ENCODE results near the gene SLC25A29.

The SLC25A29 gene

GRCh38 chr14:100281286-100282082, 24.8 kb downstream of the SLC25A29 start:
- no peak for DNase-seq (ENCODE audit: low read depth, low spot score)

DNA sequence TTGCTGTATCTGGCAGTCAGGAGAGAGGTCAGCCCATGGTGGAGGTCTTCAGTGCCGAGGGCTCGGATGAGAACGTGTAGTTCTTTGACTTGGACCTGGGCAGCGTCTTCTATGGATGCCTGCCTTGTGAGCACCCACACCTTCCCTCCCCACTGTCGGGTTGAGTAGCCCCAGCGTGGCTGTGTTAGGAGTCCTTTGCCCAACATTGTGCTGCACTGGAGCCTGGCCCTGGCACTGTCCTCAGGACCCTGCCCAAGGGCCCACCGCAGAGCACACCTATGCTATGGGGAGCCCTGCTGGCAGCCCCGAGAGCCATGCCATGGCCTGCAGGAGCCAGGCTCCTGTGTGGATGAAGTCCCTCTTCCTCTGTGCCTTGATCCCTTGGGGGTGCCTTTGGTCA, 26.7 kb downstream of the SLC25A29 start:
- DNase-seq (ENCODE audit: low read depth, low spot score) = no peak

DNA sequence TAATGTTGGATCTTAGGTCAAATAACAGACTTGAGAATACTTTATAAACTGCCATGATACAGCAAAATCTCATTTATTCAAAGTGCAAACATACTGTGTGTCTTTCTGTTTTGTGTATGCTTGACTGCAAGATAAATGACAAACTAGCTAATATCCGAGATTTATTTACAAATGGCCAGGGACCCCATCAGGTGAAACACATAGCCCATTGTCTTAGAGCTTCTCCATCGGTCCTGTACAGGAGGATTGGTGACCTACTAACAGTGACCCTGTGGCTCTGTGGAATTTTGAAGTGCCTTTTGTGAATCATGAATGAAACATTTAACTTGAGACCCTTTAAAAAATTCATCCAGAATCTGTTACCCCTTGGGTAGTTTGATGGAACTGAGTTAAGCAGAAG, 27.1 kb downstream of the SLC25A29 start:
- DNase-seq (ENCODE audit: low read depth, low spot score) = no peak

GRCh38 chr14:100278702-100279101, 27.5 kb downstream of the SLC25A29 start:
- no peak for DNase-seq (ENCODE audit: low read depth, low spot score)

- no peak for DNase-seq (ENCODE audit: low read depth, low spot score)
Measured at GRCh38 chr14:100275214-100275613, 31.0 kb downstream of the SLC25A29 start.

DNA sequence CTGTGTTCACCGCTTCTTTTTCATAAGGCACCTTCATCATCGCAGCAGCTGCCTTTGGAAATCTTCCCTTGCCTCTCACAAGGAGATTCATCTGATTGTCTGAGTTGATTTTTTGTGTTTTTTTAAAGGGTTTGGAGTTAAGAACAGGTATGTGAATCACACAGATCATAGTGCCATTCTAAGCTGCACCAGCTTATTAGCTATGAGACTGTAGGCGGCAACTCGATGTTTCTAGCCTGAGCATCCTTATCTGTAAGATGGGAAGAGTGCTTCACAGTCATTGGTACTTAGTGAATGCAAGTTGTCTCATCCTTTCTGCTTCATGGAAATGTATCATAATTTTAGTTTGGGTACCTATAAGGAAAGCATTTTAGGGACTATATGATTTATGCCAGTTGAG, 32.0 kb downstream of the SLC25A29 start:
- no peak for DNase-seq (ENCODE audit: low read depth, low spot score)

DNA sequence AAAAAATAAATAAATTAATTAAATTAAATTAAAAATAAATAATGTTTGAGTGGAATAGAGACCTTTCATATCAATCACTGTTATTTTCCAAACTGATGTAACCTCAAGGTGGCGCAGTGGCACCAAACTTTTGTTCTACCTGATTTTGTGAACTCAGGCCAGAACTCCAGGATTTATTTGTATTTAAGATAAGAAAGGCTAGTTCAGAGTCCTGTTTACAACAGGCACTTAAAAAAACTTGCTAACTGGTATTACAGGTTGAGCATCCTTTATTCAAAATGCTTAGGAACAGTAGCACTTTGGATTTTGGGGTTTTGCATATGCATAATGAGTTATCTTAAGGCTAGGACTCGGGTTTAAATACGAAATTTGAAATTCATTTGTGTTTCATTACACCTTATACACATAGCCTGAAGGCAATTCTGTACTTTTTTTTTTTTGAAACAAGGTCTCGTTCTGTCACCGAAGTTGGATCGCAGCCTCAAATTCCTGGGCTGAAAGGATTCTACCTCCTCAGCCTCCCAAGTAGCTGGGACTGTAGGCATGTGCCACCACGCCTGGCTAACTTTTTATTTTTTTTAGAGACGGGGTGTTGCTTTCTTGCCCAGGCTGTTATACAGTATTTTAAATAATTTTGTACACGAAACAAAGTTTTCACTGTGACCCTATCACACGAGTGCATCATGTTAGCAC, 34.9 kb downstream of the SLC25A29 start:
- DNase-seq (ENCODE audit: low read depth, low spot score) = no peak

DNA sequence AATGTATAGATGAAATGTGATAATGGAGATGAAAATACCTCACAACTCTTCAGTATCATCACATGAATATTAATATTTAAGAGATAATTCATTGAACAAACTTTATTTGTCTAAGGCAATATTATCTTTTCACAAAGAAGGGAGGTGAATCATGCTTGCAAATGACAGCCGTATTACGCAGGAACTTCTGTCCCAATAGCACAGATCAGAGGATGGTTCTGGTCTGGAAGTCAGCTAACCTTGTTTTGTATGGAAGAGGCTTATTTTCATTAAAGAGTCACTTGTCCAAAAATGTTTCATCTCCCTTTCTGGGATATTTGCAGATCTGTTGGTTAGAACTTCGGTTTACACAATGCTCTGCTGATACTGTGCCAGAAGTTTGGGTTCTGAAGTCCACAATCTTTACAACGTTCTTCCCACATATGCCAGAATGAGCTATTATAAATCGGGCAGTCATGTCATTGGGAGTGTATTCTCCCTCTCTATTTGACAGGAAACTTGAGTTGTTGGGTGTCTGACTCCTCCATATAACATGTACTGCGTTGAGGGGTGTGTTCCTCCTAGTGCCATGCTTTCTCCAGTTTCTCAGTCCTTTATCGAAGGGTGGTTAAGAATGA, 37.5 kb downstream of the SLC25A29 start:
- no peak for DNase-seq (ENCODE audit: low read depth, low spot score)

- DNase-seq (ENCODE audit: low read depth, low spot score) = no peak
Measured at GRCh38 chr14:100267990-100268389, 38.3 kb downstream of the SLC25A29 start.

GRCh38 chr14:100263141-100263540, 43.1 kb downstream of the SLC25A29 start:
- DNase-seq (ENCODE audit: low read depth, low spot score) = no peak

GRCh38 chr14:100262545-100262944, 43.7 kb downstream of the SLC25A29 start:
- no peak for DNase-seq (ENCODE audit: low read depth, low spot score)

- no peak for DNase-seq (ENCODE audit: low read depth, low spot score)
Measured at GRCh38 chr14:100261621-100262020, 44.6 kb downstream of the SLC25A29 start.

DNA sequence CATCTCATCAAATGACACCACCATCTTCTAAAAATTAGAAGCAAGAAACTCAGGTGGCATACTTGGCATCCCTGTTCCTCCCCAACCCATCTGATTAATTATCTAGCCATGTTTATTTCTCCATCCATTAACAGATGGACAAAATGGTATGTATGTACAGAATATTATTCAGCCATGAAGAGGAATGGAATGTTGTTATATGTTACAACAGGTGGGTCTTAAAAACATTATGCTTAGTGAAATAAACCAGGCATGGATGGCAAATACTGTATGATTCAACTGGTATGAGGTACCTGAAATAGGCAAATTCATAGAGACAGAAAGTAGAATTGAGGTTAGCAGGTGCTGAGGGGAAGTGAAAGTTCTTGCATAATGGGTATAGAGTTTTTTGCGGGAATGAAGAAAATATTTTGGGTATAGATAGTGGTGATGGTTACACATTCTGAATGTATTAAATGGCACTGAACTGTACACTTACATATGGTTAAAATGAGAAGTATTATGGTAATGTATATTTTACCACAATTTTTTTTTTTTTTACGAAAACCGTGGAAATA, 49.8 kb downstream of the SLC25A29 start:
- no peak for DNase-seq (ENCODE audit: low read depth, low spot score)

- no peak for DNase-seq (ENCODE audit: low read depth, low spot score)
Measured at GRCh38 chr14:100252684-100253083, 53.6 kb downstream of the SLC25A29 start.

DNA sequence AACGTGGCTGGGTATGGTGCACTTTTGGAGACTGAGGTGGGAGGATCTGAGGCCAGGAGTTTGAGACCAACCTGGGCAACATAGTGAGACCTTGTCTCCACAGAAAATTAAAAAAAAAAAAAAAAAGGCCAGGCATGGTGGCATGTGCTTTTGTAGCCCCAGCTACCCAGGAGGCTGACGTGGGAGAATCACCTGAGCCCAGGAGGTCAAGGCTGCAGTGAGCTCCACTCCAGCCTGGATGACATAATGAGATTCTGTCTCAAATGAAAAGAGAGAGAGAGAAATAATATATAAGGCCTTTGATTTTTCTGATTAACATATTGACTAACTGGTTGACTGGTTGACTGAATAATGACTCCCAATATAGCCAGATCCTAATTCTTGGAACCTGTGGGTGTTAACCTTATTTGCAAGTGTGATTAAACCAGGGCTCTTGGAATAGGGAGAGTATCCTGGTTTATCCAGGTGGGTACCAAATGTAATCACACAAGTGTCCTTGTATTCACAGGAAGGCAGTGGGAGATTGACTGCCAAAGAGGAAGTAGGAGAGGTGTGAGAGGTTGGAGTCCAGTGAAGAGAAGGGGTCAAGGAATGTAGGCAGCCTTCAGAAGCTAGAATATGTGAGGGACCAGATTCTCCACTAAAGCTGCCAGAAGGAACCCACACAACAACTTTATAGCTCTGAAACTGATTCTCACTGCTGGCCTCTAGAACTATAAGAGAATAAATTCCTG, 55.3 kb downstream of the SLC25A29 start:
- DNase-seq (ENCODE audit: low read depth, low spot score) = no peak

- no peak for DNase-seq (ENCODE audit: low read depth, low spot score)
Measured at GRCh38 chr14:100246809-100247428, 59.3 kb downstream of the SLC25A29 start.

DNA sequence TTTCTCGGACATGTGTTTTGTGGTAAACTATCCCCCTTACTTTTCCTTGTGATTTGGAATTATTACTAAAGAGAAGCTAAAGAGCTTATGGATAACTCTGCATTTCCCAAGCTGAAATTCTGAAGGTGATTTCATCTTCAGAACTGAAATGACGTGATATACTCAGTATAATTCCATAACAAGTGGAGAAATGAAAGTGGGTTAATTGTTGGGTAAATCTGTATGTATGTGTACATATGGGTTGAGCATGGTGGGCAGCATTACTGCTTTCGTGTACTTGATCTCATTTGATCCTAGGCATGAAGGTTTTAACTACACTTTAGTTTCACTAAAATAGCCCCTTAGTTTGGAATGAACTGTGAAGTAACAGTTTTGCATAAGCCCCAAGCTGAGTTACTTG, 63.2 kb downstream of the SLC25A29 start:
- no peak for DNase-seq (ENCODE audit: low read depth, low spot score)

GRCh38 chr14:100241279-100241678, 65.0 kb downstream of the SLC25A29 start:
- no peak for DNase-seq (ENCODE audit: low read depth, low spot score)
